GM19240 (cell line): ENCODE results near the gene FBXL14.
"Not testable (repeated sequence)": the region's sequence is repeated elsewhere in the genome, so short reads cannot be mapped to it uniquely, and the experiment has no call there.

Experiments used
- DNase-seq: peaks from one replicate; pipeline ENCODE4 v3.0.0; 2011; ENCODE audit warnings: low spot score; ENCODE audit not compliant: insufficient read length

The FBXL14 gene

GRCh38 chr12:1620092-1620491 is 25.7 kb upstream of the FBXL14 start:
- no peak for DNase-seq

GRCh38 chr12:1619587-1619986 is 25.2 kb upstream of the FBXL14 start:
- DNase-seq, result no peak

GRCh38 chr12:1619159-1619558 is 24.8 kb upstream of the FBXL14 start:
- no peak for DNase-seq

GRCh38 chr12:1618489-1618888 is 24.1 kb upstream of the FBXL14 start:
- DNase-seq, result no peak

- no peak for DNase-seq
Measured at GRCh38 chr12:1616233-1617066, 22.1 kb upstream of the FBXL14 start.

GRCh38 chr12:1614360-1614759 is 20.0 kb upstream of the FBXL14 start:
- no peak for DNase-seq

- DNase-seq, result no peak
Measured at GRCh38 chr12:1613860-1614259, 19.5 kb upstream of the FBXL14 start.

- DNase-seq, result no peak
Measured at GRCh38 chr12:1611803-1612572, 17.6 kb upstream of the FBXL14 start.

- no peak for DNase-seq
Measured at GRCh38 chr12:1610072-1610643, 15.8 kb upstream of the FBXL14 start.

GRCh38 chr12:1608713-1609119 is 14.3 kb upstream of the FBXL14 start:
- no peak for DNase-seq

GRCh38 chr12:1607940-1608712 is 13.7 kb upstream of the FBXL14 start:
- no peak for DNase-seq

- peak; percentile 33 for DNase-seq
Measured at GRCh38 chr12:1606021-1606622, 11.7 kb upstream of the FBXL14 start.

- no peak for DNase-seq
Measured at GRCh38 chr12:1605129-1606020, 11.0 kb upstream of the FBXL14 start.

- no peak for DNase-seq
Measured at GRCh38 chr12:1604464-1604863, 10.1 kb upstream of the FBXL14 start.

- DNase-seq, result no peak
Measured at GRCh38 chr12:1603269-1603993, 9.1 kb upstream of the FBXL14 start.

GRCh38 chr12:1602706-1603105 is 8.3 kb upstream of the FBXL14 start:
- not testable (repeated sequence) for DNase-seq

- no peak for DNase-seq
Measured at GRCh38 chr12:1598757-1599156, 4.4 kb upstream of the FBXL14 start.

GRCh38 chr12:1595690-1596347 is 1.4 kb upstream of the FBXL14 start:
- DNase-seq, result no peak

- DNase-seq, result no peak
Measured at GRCh38 chr12:1595026-1595561, 713 bp upstream of the FBXL14 start.
